Neural cell (in vitro differentiated cells): ENCODE measurements around the gene OR5B21.

Experiments
- CTCF ChIP-seq: fragments of 450-650 bp; IDR thresholded peaks from 2 replicates; pipeline ENCODE4 v1.5.1; 2014; ENCODE audit warnings: antibody characterized with exemption, mild to moderate bottlenecking, moderate library complexity; ENCODE audit not compliant: poor library complexity, severe bottlenecking
- EP300 ChIP-seq: fragments of 450-650 bp; conservative IDR thresholded peaks from 2 replicates; pipeline ENCODE4 v1.6.1; 2014; ENCODE audit warnings: antibody characterized with exemption, mild to moderate bottlenecking, moderate library complexity; ENCODE audit not compliant: poor library complexity, severe bottlenecking
- EZH2 ChIP-seq: fragments of 200-600, 300-800 bp; shearing (Covaris generic), sonication (generic); IDR thresholded peaks from 2 replicates; pipeline ENCODE4 v1.6.1; 2014; ENCODE audit warnings: antibody characterized with exemption, low read length, borderline replicate concordance, mild to moderate bottlenecking; ENCODE audit not compliant: insufficient read depth, poor library complexity, severe bottlenecking
- POLR2AphosphoS5 ChIP-seq: IDR thresholded peaks from 2 replicates; pipeline ENCODE4 v1.6.1; 2012
- REST ChIP-seq: IDR thresholded peaks from 2 replicates; pipeline ENCODE4 v1.6.1; 2012; ENCODE audit warnings: borderline replicate concordance
- SMC3 ChIP-seq: fragments of 450-650 bp; conservative IDR thresholded peaks from 2 replicates; pipeline ENCODE4 v1.6.1; 2014; ENCODE audit warnings: antibody characterized with exemption, mild to moderate bottlenecking, moderate library complexity; ENCODE audit not compliant: poor library complexity

GRCh38 chr11:58506935-58507334 is 970 bp downstream of the OR5B21 start:
- TF ChIP-seq CTCF (no peak), EZH2 (no peak), POLR2AphosphoS5 (no peak), EP300 (no peak), REST (no peak), SMC3 (no peak)
